GM18517 (cell line): Measurements from ENCODE around the gene POLR1A.
A peak's percentile ranks its signal among the peaks of the same experiment; 100 is the strongest.
"Not testable (repeated sequence)": the region's sequence is repeated elsewhere in the genome, so short reads cannot be mapped to it uniquely, and the experiment has no call there.

Experiments used
- ATAC-seq: cut with Tn5 transposase; IDR thresholded peaks from one replicate; pipeline ENCODE4 v1.9.1; 2021; ENCODE audit warnings: mild to moderate bottlenecking, moderate library complexity; ENCODE audit not compliant: unreplicated experiment

POLR1A gene

GRCh38 chr2:86000131-86000937 is 105.4 kb downstream of the POLR1A start:
- no peak for ATAC-seq

GRCh38 chr2:85999061-85999831 is 106.4 kb downstream of the POLR1A start:
- ATAC-seq = peak; percentile 77

GRCh38 chr2:85998071-85998991 is 107.4 kb downstream of the POLR1A start:
- no peak for ATAC-seq

- ATAC-seq = no peak
These were observed 108.4 kb downstream of the POLR1A start for GRCh38 chr2:85997017-85997970.

GRCh38 chr2:85996591-85996990 is 109.1 kb downstream of the POLR1A start:
- ATAC-seq = no peak

- ATAC-seq = no peak
These were observed 109.8 kb downstream of the POLR1A start for GRCh38 chr2:85995648-85996529.

GRCh38 chr2:85994897-85995647 is 110.6 kb downstream of the POLR1A start:
- no peak for ATAC-seq

GRCh38 chr2:85994421-85994777 is 111.3 kb downstream of the POLR1A start:
- ATAC-seq = peak; percentile 31

GRCh38 chr2:85992611-85993010 is 113.1 kb downstream of the POLR1A start:
- ATAC-seq = no peak

- ATAC-seq = not testable (repeated sequence)
These were observed 113.6 kb downstream of the POLR1A start for GRCh38 chr2:85992053-85992452.

- no peak for ATAC-seq
These were observed 115.6 kb downstream of the POLR1A start for GRCh38 chr2:85990084-85990483.

- no peak for ATAC-seq
These were observed 116.3 kb downstream of the POLR1A start for GRCh38 chr2:85989288-85989865.

- ATAC-seq = no peak
These were observed 116.8 kb downstream of the POLR1A start for GRCh38 chr2:85988914-85989270.

- no peak for ATAC-seq
These were observed 117.3 kb downstream of the POLR1A start for GRCh38 chr2:85988175-85988913.

GRCh38 chr2:85987266-85988174 is 118.2 kb downstream of the POLR1A start:
- ATAC-seq = no peak

GRCh38 chr2:85986121-85986520 is 119.6 kb downstream of the POLR1A start:
- ATAC-seq = no peak
